Suprapubic skin (tissue), 3 donors: ENCODE results near the gene DISP2.

Source experiments
- EP300 ChIP-seq: sonication (generic); formaldehyde crosslinking; IDR thresholded peaks from one replicate; pipeline ENCODE4 v1.6.1; 2017; ENCODE audit warnings: antibody characterized with exemption
- POLR2A ChIP-seq, 2 donors: fragments of 450-650 bp; IDR thresholded peaks; one replicate each; pipeline ENCODE4 v1.6.1; 2017; ENCODE audit warnings: antibody characterized with exemption in 2 of 2, mild to moderate bottlenecking in 2 of 2, moderate library complexity in 2 of 2
- TF ChIP-seq, protein P1 (sequence below), 2 donors: fragments of 200-600 bp in 1 of 2; fragments of 450-650 bp in 1 of 2; sonication (generic) in 1 of 2; IDR thresholded peaks; one replicate each; pipeline ENCODE4 v1.5.1; 2016 to 2019; ENCODE audit warnings: antibody characterized with exemption in 2 of 2, mild to moderate bottlenecking in 1 of 2, moderate library complexity in 1 of 2

DNA sequence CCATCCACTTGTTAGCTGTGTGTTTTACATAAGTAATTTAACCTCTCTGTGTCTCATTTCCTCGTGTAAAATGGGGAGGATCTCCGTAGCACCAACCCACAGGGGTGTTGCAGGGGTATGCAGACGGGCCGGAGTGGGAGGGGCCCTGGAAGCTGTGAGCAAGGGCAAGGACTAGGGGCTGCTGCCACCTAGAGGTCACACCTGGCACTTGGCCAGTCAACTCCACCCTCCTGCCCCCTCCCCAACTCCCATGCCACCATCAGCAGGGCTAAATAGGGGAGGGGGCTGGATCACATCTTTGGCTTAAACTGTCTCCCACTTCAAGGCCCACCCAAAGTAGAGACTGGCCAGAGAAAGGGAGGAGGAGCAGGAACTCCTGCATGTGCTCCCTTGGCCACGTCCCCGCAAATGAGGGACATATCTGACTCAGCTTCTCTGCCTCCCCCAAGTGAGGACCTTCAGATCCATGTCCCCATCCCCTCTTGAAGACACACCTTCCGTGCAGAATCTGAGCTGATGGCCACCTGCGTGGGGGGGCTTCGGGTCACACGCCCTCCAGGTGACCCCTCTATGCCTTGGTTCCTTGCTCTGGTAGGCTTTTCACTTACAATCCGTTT, 19.9 kb upstream of the DISP2 start:
- TF ChIP-seq, protein P1, sequence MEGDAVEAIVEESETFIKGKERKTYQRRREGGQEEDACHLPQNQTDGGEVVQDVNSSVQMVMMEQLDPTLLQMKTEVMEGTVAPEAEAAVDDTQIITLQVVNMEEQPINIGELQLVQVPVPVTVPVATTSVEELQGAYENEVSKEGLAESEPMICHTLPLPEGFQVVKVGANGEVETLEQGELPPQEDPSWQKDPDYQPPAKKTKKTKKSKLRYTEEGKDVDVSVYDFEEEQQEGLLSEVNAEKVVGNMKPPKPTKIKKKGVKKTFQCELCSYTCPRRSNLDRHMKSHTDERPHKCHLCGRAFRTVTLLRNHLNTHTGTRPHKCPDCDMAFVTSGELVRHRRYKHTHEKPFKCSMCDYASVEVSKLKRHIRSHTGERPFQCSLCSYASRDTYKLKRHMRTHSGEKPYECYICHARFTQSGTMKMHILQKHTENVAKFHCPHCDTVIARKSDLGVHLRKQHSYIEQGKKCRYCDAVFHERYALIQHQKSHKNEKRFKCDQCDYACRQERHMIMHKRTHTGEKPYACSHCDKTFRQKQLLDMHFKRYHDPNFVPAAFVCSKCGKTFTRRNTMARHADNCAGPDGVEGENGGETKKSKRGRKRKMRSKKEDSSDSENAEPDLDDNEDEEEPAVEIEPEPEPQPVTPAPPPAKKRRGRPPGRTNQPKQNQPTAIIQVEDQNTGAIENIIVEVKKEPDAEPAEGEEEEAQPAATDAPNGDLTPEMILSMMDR (IDR thresholded peaks at IDR 0.05), result peak; percentile 16 to 54
- no peak for TF ChIP-seq POLR2A (IDR thresholded peaks at IDR 0.05)
- TF ChIP-seq EP300, result no peak
